Measurements from ENCODE around the gene RILPL1.

DNA sequence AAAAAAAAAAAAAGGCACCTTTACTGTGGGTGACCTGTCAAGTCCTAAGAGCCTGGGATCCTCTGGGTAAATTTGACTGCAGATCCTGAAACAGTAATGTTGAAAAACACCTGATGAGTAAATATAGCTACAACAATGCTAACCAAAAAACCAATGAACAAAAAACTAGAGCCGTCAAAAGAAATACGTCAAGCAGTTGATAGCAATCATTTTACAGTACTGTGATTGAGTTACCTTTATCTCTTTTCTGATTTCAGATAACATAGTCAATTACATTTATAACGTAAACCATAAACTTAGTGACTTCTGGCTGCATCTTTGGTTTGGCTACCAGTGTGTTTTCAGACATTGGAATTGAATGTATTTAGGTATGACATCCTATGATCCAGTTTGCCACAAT is 44.7 kb upstream of the RILPL1 start:
- TF ChIP-seq POLR2A (IDR thresholded peaks at IDR 0.05) = no peak
- TF ChIP-seq, protein P1, sequence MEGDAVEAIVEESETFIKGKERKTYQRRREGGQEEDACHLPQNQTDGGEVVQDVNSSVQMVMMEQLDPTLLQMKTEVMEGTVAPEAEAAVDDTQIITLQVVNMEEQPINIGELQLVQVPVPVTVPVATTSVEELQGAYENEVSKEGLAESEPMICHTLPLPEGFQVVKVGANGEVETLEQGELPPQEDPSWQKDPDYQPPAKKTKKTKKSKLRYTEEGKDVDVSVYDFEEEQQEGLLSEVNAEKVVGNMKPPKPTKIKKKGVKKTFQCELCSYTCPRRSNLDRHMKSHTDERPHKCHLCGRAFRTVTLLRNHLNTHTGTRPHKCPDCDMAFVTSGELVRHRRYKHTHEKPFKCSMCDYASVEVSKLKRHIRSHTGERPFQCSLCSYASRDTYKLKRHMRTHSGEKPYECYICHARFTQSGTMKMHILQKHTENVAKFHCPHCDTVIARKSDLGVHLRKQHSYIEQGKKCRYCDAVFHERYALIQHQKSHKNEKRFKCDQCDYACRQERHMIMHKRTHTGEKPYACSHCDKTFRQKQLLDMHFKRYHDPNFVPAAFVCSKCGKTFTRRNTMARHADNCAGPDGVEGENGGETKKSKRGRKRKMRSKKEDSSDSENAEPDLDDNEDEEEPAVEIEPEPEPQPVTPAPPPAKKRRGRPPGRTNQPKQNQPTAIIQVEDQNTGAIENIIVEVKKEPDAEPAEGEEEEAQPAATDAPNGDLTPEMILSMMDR (IDR thresholded peaks at IDR 0.05) = no peak

Measured in right lobe of liver (tissue), 4 donors.